HG03066 (cell line): ENCODE results near the gene SIL1.
"Not testable (repeated sequence)": the region's sequence is repeated elsewhere in the genome, so short reads cannot be mapped to it uniquely, and the experiment has no call there.

Experiments used
- ATAC-seq: cut with Tn5 transposase; IDR thresholded peaks from one replicate; pipeline ENCODE4 v1.9.1; 2021; ENCODE audit warnings: low read depth; ENCODE audit not compliant: unreplicated experiment

Gene SIL1

GRCh38 chr5:139205124-139205523 lies 7.0 kb upstream of the SIL1 start:
- ATAC-seq = no peak

GRCh38 chr5:139204196-139204595 lies 6.0 kb upstream of the SIL1 start:
- no peak for ATAC-seq

- ATAC-seq = no peak
These were observed 1.2 kb upstream of the SIL1 start for GRCh38 chr5:139199321-139199720.

- ATAC-seq = no peak
These were observed 1.7 kb downstream of the SIL1 start for GRCh38 chr5:139196296-139196956.

- ATAC-seq = no peak
These were observed 3.7 kb downstream of the SIL1 start for GRCh38 chr5:139194486-139194885.

- no peak for ATAC-seq
These were observed 4.2 kb downstream of the SIL1 start for GRCh38 chr5:139193928-139194327.

- ATAC-seq = not testable (repeated sequence)
These were observed 5.3 kb downstream of the SIL1 start for GRCh38 chr5:139192906-139193305.

- ATAC-seq = not testable (repeated sequence)
These were observed 6.2 kb downstream of the SIL1 start for GRCh38 chr5:139191954-139192353.

GRCh38 chr5:139190125-139190524 lies 8.0 kb downstream of the SIL1 start:
- ATAC-seq = no peak

- no peak for ATAC-seq
These were observed 9.5 kb downstream of the SIL1 start for GRCh38 chr5:139188558-139189270.

- ATAC-seq = no peak
These were observed 11.3 kb downstream of the SIL1 start for GRCh38 chr5:139186752-139187326.

- ATAC-seq = no peak
These were observed 11.9 kb downstream of the SIL1 start for GRCh38 chr5:139186261-139186660.

- ATAC-seq = no peak
These were observed 12.6 kb downstream of the SIL1 start for GRCh38 chr5:139185589-139185988.

GRCh38 chr5:139183502-139183901 lies 14.7 kb downstream of the SIL1 start:
- ATAC-seq = no peak

GRCh38 chr5:139182528-139183296 lies 15.5 kb downstream of the SIL1 start:
- no peak for ATAC-seq

GRCh38 chr5:139181835-139182452 lies 16.2 kb downstream of the SIL1 start:
- no peak for ATAC-seq

GRCh38 chr5:139181322-139181730 lies 16.8 kb downstream of the SIL1 start:
- ATAC-seq = no peak

GRCh38 chr5:139180850-139181249 lies 17.3 kb downstream of the SIL1 start:
- ATAC-seq = no peak

- ATAC-seq = not testable (repeated sequence)
These were observed 18.2 kb downstream of the SIL1 start for GRCh38 chr5:139179778-139180513.

GRCh38 chr5:139178935-139179334 lies 19.2 kb downstream of the SIL1 start:
- ATAC-seq = no peak
